H1 (cell line): ENCODE measurements around the gene ZDHHC11. TPM values are rescaled to one million over a fixed set of nuclear protein-coding genes. Genes with fewer than 3 reads are reported as not detected.
A peak's percentile ranks its signal among the peaks of the same experiment; 100 is the strongest.
"Not testable (repeated sequence)": the region's sequence is repeated elsewhere in the genome, so short reads cannot be mapped to it uniquely, and the experiment has no call there.

ENCODE experiments used
- CTCF ChIA-PET: fragments of 300-600 bp; sonication (Branson Sonifier 250); formaldehyde crosslinking; loops from one replicate; lab custom pipeline; 2021; ENCODE audit not compliant: partially characterized antibody; lab: Charles Lee
- POLR2A ChIA-PET: fragments of 300-600 bp; sonication (Branson Sonifier 250); formaldehyde crosslinking; loops from one replicate; lab custom pipeline; 2021; ENCODE audit warnings: inconsistent platforms; ENCODE audit not compliant: partially characterized antibody; lab: Charles Lee
- DNase-seq, 2 experiments: peaks; one replicate each; pipeline versions ENCODE4 v3.0.0 to v3.0.0-alpha.2; 2010 to 2022; ENCODE audit warnings: low spot score in 2 of 2, low read depth in 1 of 2, mixed read lengths in 1 of 2
- FAIRE-seq: peaks from 2 replicates; lab custom pipeline; 2011; peaks lifted over from hg19 to GRCh38; lab: Jason Lieb, UNC
- H2AFZ ChIP-seq: 2 replicates; pipeline ENCODE4 v1.8.1; 2012; ENCODE audit warnings: low read length, inconsistent platforms
- H2AK5ac ChIP-seq: 2 replicates; pipeline ENCODE4 v1.6.1; 2013; ENCODE audit warnings: low read depth, low read length
- H2BK120ac ChIP-seq: replicated peaks from 2 replicates; pipeline ENCODE3; 2013; ENCODE audit warnings: low read depth, low read length, inconsistent platforms
- H2BK12ac ChIP-seq: 2 replicates; pipeline ENCODE4 v1.6.1; 2013; ENCODE audit warnings: low read depth, low read length
- H2BK15ac ChIP-seq: 2 replicates; pipeline ENCODE4 v1.6.1; 2013; ENCODE audit warnings: low read length
- H2BK20ac ChIP-seq: 2 replicates; pipeline ENCODE4 v1.6.1; 2013; ENCODE audit warnings: low read length
- H2BK5ac ChIP-seq: 2 replicates; pipeline ENCODE4 v1.6.1; 2013; ENCODE audit warnings: low read depth, low read length
- H3K14ac ChIP-seq: 2 replicates; pipeline ENCODE4 v1.6.1; 2013; ENCODE audit warnings: inconsistent platforms; ENCODE audit not compliant: insufficient read length
- H3K18ac ChIP-seq: 2 replicates; pipeline ENCODE4 v1.6.1; 2013; ENCODE audit warnings: low read length; ENCODE audit errors: extremely low read depth
- H3K23ac ChIP-seq: 2 replicates; pipeline ENCODE4 v1.6.1; 2013; ENCODE audit warnings: inconsistent platforms; ENCODE audit not compliant: insufficient read length
- H3K23me2 ChIP-seq: 2 replicates; pipeline ENCODE4 v1.6.1; 2013; ENCODE audit warnings: low read depth, low read length
- H3K27ac ChIP-seq: 2 replicates; pipeline ENCODE4 v1.6.1; 2011; ENCODE audit warnings: low read depth, low read length, inconsistent platforms
- H3K27me3 ChIP-seq, 4 experiments: replicated peaks in 1 of 4; 1 replicate in 1 of 4; 2 replicates in 3 of 4; pipeline versions ENCODE4 v1.6.1 to v1.8.1; 2011 to 2013; ENCODE audit warnings: low read length in 3 of 4, mild to moderate bottlenecking in 3 of 4, inconsistent platforms in 2 of 4, mixed read lengths in 2 of 4, moderate library complexity in 1 of 4; ENCODE audit not compliant: control insufficient read depth in 3 of 4, insufficient read depth in 3 of 4; ENCODE audit errors: extremely low read depth in 1 of 4
- H3K36me3 ChIP-seq, 4 experiments: 2 replicates each; pipeline versions ENCODE4 v1.6.1 to v1.8.1; 2011 to 2013; ENCODE audit warnings: mild to moderate bottlenecking in 4 of 4, low read length in 3 of 4, moderate library complexity in 2 of 4, control low read depth in 1 of 4, inconsistent platforms in 1 of 4; ENCODE audit not compliant: insufficient read depth in 4 of 4, control insufficient read depth in 2 of 4
- H3K4ac ChIP-seq: replicated peaks from 2 replicates; pipeline ENCODE3; 2013; ENCODE audit warnings: low read length, low read depth, mixed read lengths, inconsistent platforms; ENCODE audit not compliant: insufficient read length
- H3K4me1 ChIP-seq, 4 experiments: replicated peaks in 1 of 4; 1 replicate in 1 of 4; 2 replicates in 3 of 4; pipeline versions ENCODE4 v1.6.1 to v1.8.1; 2011 to 2013; ENCODE audit warnings: low read length in 3 of 4, inconsistent platforms in 2 of 4, mixed read lengths in 1 of 4; ENCODE audit not compliant: insufficient read depth in 4 of 4, control insufficient read depth in 3 of 4
- H3K4me2 ChIP-seq, 2 experiments: 2 replicates each; pipeline versions ENCODE4 v1.6.1 to v1.8.1; 2011 to 2013; ENCODE audit warnings: low read depth in 2 of 2, low read length in 2 of 2, control low read depth in 1 of 2, inconsistent platforms in 1 of 2, mild to moderate bottlenecking in 1 of 2; ENCODE audit not compliant: insufficient read depth in 1 of 2
- H3K4me3 ChIP-seq, 4 experiments: fragments of 200-600, 300-600 bp in 1 of 4; sonication (generic), shearing (Covaris generic), sonication (Bioruptor Twin) in 1 of 4; 2 replicates each; pipeline versions ENCODE4 v1.5.1 to v1.8.1; 2011 to 2016; ENCODE audit warnings: low read length in 4 of 4, low read depth in 3 of 4, control low read depth in 2 of 4, inconsistent platforms in 2 of 4, mild to moderate bottlenecking in 2 of 4, mixed read lengths in 1 of 4, moderate library complexity in 1 of 4; ENCODE audit not compliant: insufficient read depth in 2 of 4; ENCODE audit errors: extremely low read depth in 1 of 4
- H3K56ac ChIP-seq: replicated peaks from 2 replicates; pipeline ENCODE3; 2013; ENCODE audit warnings: low read depth, mild to moderate bottlenecking, mixed read lengths, low read length, inconsistent platforms; ENCODE audit not compliant: insufficient read length
- H3K79me1 ChIP-seq: 2 replicates; pipeline ENCODE4 v1.6.1; 2013; ENCODE audit warnings: low read depth, low read length, control low read depth
- H3K79me2 ChIP-seq, 2 experiments: 2 replicates each; pipeline versions ENCODE4 v1.6.1 to v1.8.1; 2012 to 2013; ENCODE audit warnings: low read length in 2 of 2, mild to moderate bottlenecking in 2 of 2, inconsistent platforms in 1 of 2; ENCODE audit not compliant: insufficient read depth in 2 of 2, control insufficient read depth in 1 of 2
- H3K9ac ChIP-seq, 4 experiments: replicated peaks in 1 of 4; 1 replicate in 1 of 4; 2 replicates in 3 of 4; pipeline versions ENCODE4 v1.6.1 to v1.8.1; 2011 to 2013; ENCODE audit warnings: low read depth in 3 of 4, low read length in 3 of 4, control low read depth in 2 of 4, mild to moderate bottlenecking in 2 of 4, moderate library complexity in 2 of 4, inconsistent platforms in 1 of 4; ENCODE audit errors: extremely low read depth in 1 of 4
- H3K9me3 ChIP-seq, 2 experiments: 2 replicates each; pipeline versions ENCODE4 v1.6.1 to v1.8.1; 2012 to 2013; ENCODE audit warnings: mild to moderate bottlenecking in 2 of 2, moderate library complexity in 2 of 2, control low read depth in 1 of 2, inconsistent platforms in 1 of 2, low read depth in 1 of 2, low read length in 1 of 2, mixed read lengths in 1 of 2; ENCODE audit not compliant: insufficient read depth in 2 of 2
- H4K20me1 ChIP-seq, 2 experiments: replicated peaks in 1 of 2; 2 replicates each; pipeline versions ENCODE3 to v1.8.1; 2011 to 2013; ENCODE audit warnings: inconsistent platforms in 2 of 2, low read length in 2 of 2, mild to moderate bottlenecking in 1 of 2; ENCODE audit not compliant: insufficient read depth in 2 of 2, control insufficient read depth in 1 of 2
- H4K5ac ChIP-seq: 2 replicates; pipeline ENCODE4 v1.6.1; 2013; ENCODE audit warnings: low read length, low read depth, mixed read lengths, inconsistent platforms; ENCODE audit not compliant: insufficient read length
- H4K8ac ChIP-seq: 2 replicates; pipeline ENCODE4 v1.8.0; 2013; ENCODE audit warnings: mild to moderate bottlenecking, moderate library complexity, low read length, inconsistent platforms; ENCODE audit not compliant: insufficient read depth; ENCODE audit errors: extremely low read depth
- H4K91ac ChIP-seq: replicated peaks from 2 replicates; pipeline ENCODE3; 2013; ENCODE audit warnings: low read length, mixed read lengths, inconsistent platforms; ENCODE audit not compliant: insufficient read length
- HDAC2 ChIP-seq, 2 experiments: fragments of 300-600 bp in 1 of 2; sonication (generic) in 1 of 2; IDR thresholded peaks; 2 replicates each; pipeline ENCODE4 v1.6.1; 2011 to 2012; ENCODE audit warnings: low read depth in 2 of 2, low read length in 2 of 2, mild to moderate bottlenecking in 2 of 2, moderate library complexity in 2 of 2, borderline replicate concordance in 1 of 2, inconsistent platforms in 1 of 2
- WGBS, 2 experiments: shearing (Covaris generic) in 1 of 2; methylation state at CpG; one replicate each; pipeline versions ENCODE4 v1.1.6 to v1.1.7; 2013 to 2015; ENCODE audit warnings: low lambda C conversion rate in 2 of 2, mixed read lengths in 2 of 2, inconsistent platforms in 1 of 2, low coverage in 1 of 2, missing lambda C conversion rate in 1 of 2; ENCODE audit not compliant: insufficient replicate concordance in 2 of 2, insufficient coverage in 1 of 2, insufficient read length in 1 of 2; ENCODE audit errors: extremely low coverage in 1 of 2, missing lambda C conversion rate in 1 of 2; 5-methylcytosine and 5-hydroxymethylcytosine counted together
- polyA plus RNA-seq, 7 experiments: library from polyadenylated mRNA; depleted of rRNA in 3 of 7; stranded (reverse) in 5 of 7; unstranded in 2 of 7; fragments of >200 nt in 5 of 7; fragments of 200-250 nt in 2 of 7; gene quantifications; 1 replicate in 5 of 7; 2 replicates in 1 of 7; 4 replicates in 1 of 7; pipeline versions ENCODE4 v1.2.1 to v1.2.3, GENCODE V29; 2011 to 2013; ENCODE audit warnings: missing spikeins in 2 of 7, mixed read lengths in 2 of 7
- total RNA-seq: library from RNA; stranded (reverse); fragmentation: NEBNext Ultra II Directional; extraction: Animal tissue kit (Norgen Biotek cat#: 25700); gene quantifications from 2 replicates; pipeline ENCODE4 v1.2.1, GENCODE V29; 2021

ZDHHC11 gene
- total and polyA plus RNA-seq, 2 of the 8 experiments (the other 6 are each of a cell fraction or from before 2014, with no cell fraction given), result 4.7 to 16.6 TPM

GRCh38 chr5:775961-776861, 74.6 kb downstream of the ZDHHC11 start (continued):
- TF ChIP-seq HDAC2 (IDR thresholded peaks at IDR 0.05; ENCODE audit: borderline replicate concordance in 1 of 2, low read depth in 2 of 2, low read length in 2 of 2), result no peak

- H3K23me2 ChIP-seq, result not testable (repeated sequence)
Measured at GRCh38 chr5:775595-775960, 75.2 kb downstream of the ZDHHC11 start.

More at GRCh38 chr5:775595-775960, 75.2 kb downstream of the ZDHHC11 start:
- H3K23ac ChIP-seq, H2AK5ac ChIP-seq, H3K9me3 ChIP-seq, H4K8ac ChIP-seq, H4K91ac ChIP-seq, H3K4ac ChIP-seq, H3K4me1 ChIP-seq, H3K27ac ChIP-seq, H2AFZ ChIP-seq, H3K36me3 ChIP-seq, H3K79me2 ChIP-seq, H2BK12ac ChIP-seq, H3K56ac ChIP-seq, H3K9ac ChIP-seq, H3K4me3 ChIP-seq, H3K27me3 ChIP-seq, H3K14ac ChIP-seq, H4K20me1 ChIP-seq, H4K5ac ChIP-seq, H3K18ac ChIP-seq, H2BK120ac ChIP-seq, H3K79me1 ChIP-seq, H2BK5ac ChIP-seq, H3K4me2 ChIP-seq, H2BK20ac ChIP-seq, FAIRE-seq, H2BK15ac ChIP-seq: not testable (repeated sequence)
- CTCF ChIA-PET, result interaction anchor here (1.0 to 3.4 kb wide), 2 partner anchors 12 to 17 kb away, joined by 3 to 19 read pairs; no protein-coding TSS in a partner anchor
- DNase-seq, result peak in 1 of 2 experiments; percentile 45
- 85% methylated on average over 9 of the region's 9 CpGs; no CpG with 5 or more reads in 1 of the 2 experiments for whole genome bisulfite sequencing, 2 experiments
- POLR2A ChIA-PET, result interaction anchor here (2.0 kb wide), 1 partner anchor 92 kb away, joined by 6 read pairs; no protein-coding TSS in a partner anchor
